Left cardiac atrium (tissue), 4 donors: Measurements from ENCODE around the gene MYOM1. TPM values are rescaled to one million over a fixed set of nuclear protein-coding genes. Genes with fewer than 3 reads are reported as not detected.

Source experiments
- ATAC-seq, 2 donors: fragments of 200-7000 bp; cut with Tn5 transposase; one replicate each; pipeline ENCODE4 v1.9.1; 2020; ENCODE audit warnings: mild to moderate bottlenecking in 2 of 2, moderate library complexity in 2 of 2
- DNase-seq: peaks from one replicate; pipeline ENCODE4 v3.0.0-alpha.2; 2020
- intact Hi-C, 2 donors: fragments of 100-400 bp; cut with DNase I; formaldehyde crosslinking; loops; one replicate each; pipeline versions ENCODE4 v1.14.1 to v1.15.1; 2022 to 2023
- total RNA-seq, 2 donors: library from RNA; stranded (reverse); fragmentation: NEBNext Ultra II Directional; extraction: Animal tissue kit (Norgen Biotek cat#: 25700); gene quantifications; one replicate each; pipeline ENCODE4 v1.2.1, GENCODE V29; 2021
- donor health status: DM: no; HTN: yes; CAD: no.
- donor health status: DM: no; HTN: yes; CAD: no; lungs with severe emphysema.
- donor health status: DM: yes; HTN: yes; CAD: no.
- donor health status: Dilated cardiomyopathy.

The MYOM1 gene
- total RNA-seq, 2 donors from 2014 or later = 263 to 351 TPM

- DNase-seq (no peak), ATAC-seq (no peak)
- intact Hi-C loops = no loop called here
Measured at GRCh38 chr18:3111523-3112240, 108.1 kb downstream of the MYOM1 start.

GRCh38 chr18:3110034-3110752 is 109.6 kb downstream of the MYOM1 start:
- intact Hi-C loops = no loop called here
- ATAC-seq = no peak
- no peak for DNase-seq

GRCh38 chr18:3107740-3108151 is 112.0 kb downstream of the MYOM1 start:
- DNase-seq (no peak), ATAC-seq (no peak)
- intact Hi-C loops = no loop called here

GRCh38 chr18:3104190-3105054 is 115.3 kb downstream of the MYOM1 start:
- DNase-seq (no peak), ATAC-seq (peak; percentile 16 to 30)
- intact Hi-C loops = no loop called here

GRCh38 chr18:3103576-3103975 is 116.2 kb downstream of the MYOM1 start:
- intact Hi-C loops = no loop called here
- ATAC-seq (peak in 1 of 2 donors; percentile 38), DNase-seq (no peak)

DNA sequence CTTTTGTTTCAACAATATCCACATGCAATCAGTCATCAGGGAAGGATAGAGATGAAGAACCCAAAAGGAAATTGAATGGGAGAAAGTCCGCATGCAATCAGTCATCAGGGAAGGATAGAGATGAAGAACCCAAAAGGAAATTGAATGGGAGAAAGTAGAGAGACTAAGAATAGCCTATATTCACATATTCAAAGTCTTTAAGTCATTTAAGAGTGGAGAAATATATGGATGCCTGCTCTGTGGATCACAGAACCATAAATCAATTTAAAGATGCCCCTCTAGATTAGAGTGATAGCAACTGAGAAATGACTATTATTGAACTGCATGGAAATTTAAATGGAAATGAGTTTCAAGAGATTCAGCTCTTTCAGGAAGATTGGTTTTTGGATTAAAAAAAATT is 116.8 kb downstream of the MYOM1 start:
- intact Hi-C loops = no loop called here
- no peak for ATAC-seq
- no peak for DNase-seq

DNA sequence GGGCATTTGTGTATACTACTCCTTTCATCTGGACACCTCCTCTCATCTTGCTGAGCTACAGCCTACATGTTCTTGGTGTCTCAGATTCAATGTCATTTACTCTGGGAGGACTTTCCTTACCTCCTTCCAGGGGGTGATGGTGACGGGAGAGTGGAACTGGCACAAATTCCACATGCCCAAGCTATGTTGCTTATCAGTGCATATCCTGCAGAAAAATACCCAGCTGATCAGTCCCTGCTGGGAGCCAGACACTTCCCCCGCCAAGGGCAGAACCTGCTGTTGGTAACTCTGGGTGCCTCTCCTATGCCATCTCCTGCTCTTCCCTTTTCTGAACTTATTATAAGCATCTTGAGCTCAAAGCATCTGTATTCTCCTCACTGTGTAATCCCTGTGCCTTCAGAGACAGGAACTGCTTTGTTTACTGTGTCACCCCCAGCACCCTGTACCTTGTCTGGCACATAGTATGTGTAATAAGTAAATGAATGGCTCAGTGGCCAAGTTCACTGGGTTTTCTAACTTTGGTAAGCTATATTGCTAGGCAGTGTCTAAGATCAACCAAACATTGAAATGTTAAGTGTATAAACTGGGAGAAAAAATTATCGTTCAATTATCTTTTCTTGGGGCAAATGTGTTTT is 119.2 kb downstream of the MYOM1 start:
- ATAC-seq (peak; percentile 36 to 60), DNase-seq (no peak)
- intact Hi-C loops = no loop called here

GRCh38 chr18:3099327-3099726 is 120.4 kb downstream of the MYOM1 start:
- intact Hi-C loops = no loop called here
- DNase-seq = no peak
- no peak for ATAC-seq

DNA sequence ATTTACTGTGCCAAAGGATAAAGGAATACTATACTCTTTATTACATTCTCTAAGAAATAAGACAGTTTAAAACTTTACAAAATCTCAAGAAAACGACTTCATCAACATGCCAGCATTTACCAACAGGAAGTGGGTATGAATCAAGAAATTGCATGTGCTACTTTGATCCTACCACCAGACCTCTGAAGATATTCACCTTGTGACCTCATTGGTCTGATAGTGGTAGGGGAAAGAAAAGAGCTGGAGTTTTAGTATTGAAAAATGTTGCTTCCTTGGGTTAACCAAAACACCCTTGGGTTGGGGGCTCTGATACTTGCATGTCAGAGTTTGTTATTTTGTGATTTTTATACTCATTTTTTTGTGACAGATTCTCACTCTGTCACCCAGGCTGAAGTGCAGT is 122.7 kb downstream of the MYOM1 start:
- intact Hi-C loops = no loop called here
- no peak for ATAC-seq
- no peak for DNase-seq

GRCh38 chr18:3095921-3096320 is 123.8 kb downstream of the MYOM1 start:
- intact Hi-C loops = no loop called here
- ATAC-seq = no peak
- DNase-seq = no peak

GRCh38 chr18:3094338-3094684 is 125.5 kb downstream of the MYOM1 start:
- intact Hi-C loops = no loop called here
- ATAC-seq (peak in 1 of 2 donors; percentile 31), DNase-seq (no peak)

- peak in 1 of 2 donors; percentile 44 for ATAC-seq
- DNase-seq = no peak
- intact Hi-C loops = no loop called here
Measured at GRCh38 chr18:3093624-3094337, 126.0 kb downstream of the MYOM1 start.

GRCh38 chr18:3092727-3093126 is 127.0 kb downstream of the MYOM1 start:
- DNase-seq (no peak), ATAC-seq (no peak)
- intact Hi-C loops = no loop called here

DNA sequence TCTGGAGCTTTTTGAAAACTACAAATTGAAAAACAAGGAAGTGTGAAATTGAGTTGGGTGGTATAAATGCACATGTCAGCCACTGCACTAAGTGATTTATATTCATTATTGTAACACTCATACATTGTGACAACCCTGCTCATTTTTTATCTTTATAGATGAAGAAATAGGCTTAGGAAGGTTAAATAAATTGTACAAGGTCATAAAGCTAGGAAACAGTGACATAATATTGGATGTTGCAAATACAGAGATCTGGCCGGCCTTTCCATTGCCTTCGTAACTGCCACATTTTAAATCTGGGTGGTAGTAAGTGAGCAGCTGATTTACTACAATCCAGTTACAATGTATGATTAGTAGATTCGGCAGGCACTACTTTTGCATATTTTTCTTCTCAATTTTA is 130.2 kb downstream of the MYOM1 start:
- ATAC-seq = no peak
- intact Hi-C loops = no loop called here
- DNase-seq = no peak

GRCh38 chr18:3088449-3088848 is 131.3 kb downstream of the MYOM1 start:
- ATAC-seq = no peak
- DNase-seq = no peak
- intact Hi-C loops = no loop called here

GRCh38 chr18:3086871-3087270 is 132.9 kb downstream of the MYOM1 start:
- intact Hi-C loops = no loop called here
- no peak for ATAC-seq
- no peak for DNase-seq

GRCh38 chr18:3085612-3086011 is 134.2 kb downstream of the MYOM1 start:
- intact Hi-C loops = no loop called here
- ATAC-seq (no peak), DNase-seq (no peak)

DNA sequence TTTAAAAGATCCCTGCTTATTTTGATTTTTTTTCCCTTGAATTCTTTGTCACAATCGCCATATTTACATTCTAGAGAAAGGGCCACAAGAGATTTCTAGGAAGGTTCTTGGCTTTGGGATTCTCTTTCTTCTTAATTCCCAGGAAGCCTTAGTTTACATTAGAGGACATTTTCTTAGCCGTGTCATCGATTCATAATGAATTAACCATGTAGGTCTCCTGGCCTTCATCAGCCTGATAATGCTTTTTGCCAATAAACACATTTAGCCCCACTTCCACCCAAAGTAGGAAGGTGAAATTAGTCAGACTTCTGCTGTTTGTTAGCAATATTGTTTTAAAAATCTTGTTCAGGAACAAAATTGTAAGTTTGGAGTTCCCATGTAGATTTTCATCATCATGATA is 135.6 kb downstream of the MYOM1 start:
- intact Hi-C loops = no loop called here
- ATAC-seq (no peak), DNase-seq (no peak)

DNA sequence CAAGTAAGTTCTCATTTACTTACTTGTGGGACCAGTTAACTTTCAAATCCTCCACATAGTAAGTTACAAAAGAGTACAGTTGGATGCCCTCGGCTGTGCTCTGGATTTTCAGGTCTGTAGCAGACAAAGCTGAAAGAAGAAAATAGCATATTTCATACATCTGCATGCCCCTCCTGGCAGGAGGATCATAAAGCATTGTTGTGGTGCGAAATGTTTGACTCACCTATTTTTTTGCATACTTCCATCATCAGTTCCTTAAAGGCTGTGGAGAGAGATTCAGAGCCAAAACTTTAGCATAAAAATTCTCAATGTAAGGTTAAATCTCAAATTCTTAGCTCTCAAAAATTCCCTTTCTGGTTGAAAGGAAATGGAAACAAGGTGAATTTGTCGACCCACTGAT is 136.0 kb downstream of the MYOM1 start:
- intact Hi-C loops = no loop called here
- DNase-seq (no peak), ATAC-seq (no peak)
